ENCODE data around the gene ZNF48. TPM values are rescaled to one million over a fixed set of nuclear protein-coding genes. Genes with fewer than 3 reads are reported as not detected.

Gene ZNF48
- total and polyA plus RNA-seq, 9 donors: 2.7 to 9.8 (median 6.6) TPM

DNA sequence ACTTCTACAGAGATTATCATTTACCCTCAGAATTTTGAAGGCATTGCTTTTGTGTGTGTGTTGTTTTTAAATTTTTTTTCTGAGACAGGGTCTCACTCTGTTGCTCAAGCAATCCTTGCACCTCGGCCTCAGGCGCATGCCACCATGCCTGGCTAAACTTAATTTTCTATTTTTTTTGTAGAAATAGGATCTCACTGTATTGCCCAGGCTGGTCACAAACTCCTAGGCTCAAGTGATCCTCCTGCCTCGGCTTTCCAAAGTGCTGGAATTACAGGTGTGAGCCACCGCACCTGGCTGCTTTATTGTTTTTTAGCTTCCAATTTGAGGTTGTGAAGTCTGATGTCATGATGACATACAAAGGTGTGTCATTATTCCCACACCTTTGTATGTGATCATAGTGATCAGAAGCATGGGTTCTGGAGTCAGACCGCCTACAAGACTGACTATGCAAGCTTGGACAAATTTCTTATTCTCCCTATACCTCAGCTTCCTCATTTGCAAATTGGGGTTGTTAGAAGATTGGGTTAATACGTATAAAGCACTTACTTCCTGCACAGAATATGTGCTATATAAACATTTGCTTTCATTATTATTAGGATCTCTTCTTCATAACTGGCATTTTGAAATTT is 44.6 kb downstream of the ZNF48 start:
- Histone ChIP-seq H3K4me1 (ENCODE audit: insufficient read depth) (peaks cover 3% of the 10 kb centered on the region), H3K27ac (no peak overlapping the region), H3K36me3 (no peaks in the 10 kb centered on the region), H3K4me3 (no peak overlapping the region), H3K27me3 (no peaks in the 10 kb centered on the region), H3K9me3 (no peaks in the 10 kb centered on the region)
- 79 to 86% (median 83%) methylated on average over 6 of the region's 6 CpGs for WGBS, 3 donors
- DNase-seq: no peak
- intact Hi-C loops (cut with DNase I): loop anchor here in 2 of 4 donors (5.0 to 10.0 kb wide), 2 partner anchors 82 to 85 kb away; partner anchors contain the start of gene ZNF768 (in 1 of the 2)
- no peak for TF ChIP-seq POLR2A (IDR thresholded peaks at IDR 0.05)

DNA sequence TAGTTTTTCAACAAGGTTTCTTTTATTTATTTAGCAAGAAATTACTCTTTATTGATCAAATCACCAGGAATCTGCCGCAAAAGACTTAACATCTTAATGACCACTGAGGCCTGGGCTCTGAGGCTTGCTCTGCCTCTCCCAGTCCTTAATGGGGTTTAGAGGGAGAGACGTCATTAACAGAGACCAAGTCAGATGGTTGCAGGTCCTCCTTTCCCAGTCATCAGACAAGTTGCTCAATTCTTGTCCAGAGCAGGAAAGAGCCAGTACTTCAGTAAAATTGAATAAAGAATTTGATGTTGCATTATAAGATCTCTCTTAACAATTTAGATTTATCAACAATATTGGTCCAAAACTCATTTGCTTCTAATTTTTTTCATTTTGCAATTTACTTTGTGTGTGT is 48.4 kb downstream of the ZNF48 start:
- WGBS, 3 donors: 89 to 99% (median 95%) methylated on average over 2 of the region's 2 CpGs
- no peaks in the 10 kb centered on the region for H3K9me3 ChIP-seq
- intact Hi-C loops (cut with DNase I): no loop called here

DNA sequence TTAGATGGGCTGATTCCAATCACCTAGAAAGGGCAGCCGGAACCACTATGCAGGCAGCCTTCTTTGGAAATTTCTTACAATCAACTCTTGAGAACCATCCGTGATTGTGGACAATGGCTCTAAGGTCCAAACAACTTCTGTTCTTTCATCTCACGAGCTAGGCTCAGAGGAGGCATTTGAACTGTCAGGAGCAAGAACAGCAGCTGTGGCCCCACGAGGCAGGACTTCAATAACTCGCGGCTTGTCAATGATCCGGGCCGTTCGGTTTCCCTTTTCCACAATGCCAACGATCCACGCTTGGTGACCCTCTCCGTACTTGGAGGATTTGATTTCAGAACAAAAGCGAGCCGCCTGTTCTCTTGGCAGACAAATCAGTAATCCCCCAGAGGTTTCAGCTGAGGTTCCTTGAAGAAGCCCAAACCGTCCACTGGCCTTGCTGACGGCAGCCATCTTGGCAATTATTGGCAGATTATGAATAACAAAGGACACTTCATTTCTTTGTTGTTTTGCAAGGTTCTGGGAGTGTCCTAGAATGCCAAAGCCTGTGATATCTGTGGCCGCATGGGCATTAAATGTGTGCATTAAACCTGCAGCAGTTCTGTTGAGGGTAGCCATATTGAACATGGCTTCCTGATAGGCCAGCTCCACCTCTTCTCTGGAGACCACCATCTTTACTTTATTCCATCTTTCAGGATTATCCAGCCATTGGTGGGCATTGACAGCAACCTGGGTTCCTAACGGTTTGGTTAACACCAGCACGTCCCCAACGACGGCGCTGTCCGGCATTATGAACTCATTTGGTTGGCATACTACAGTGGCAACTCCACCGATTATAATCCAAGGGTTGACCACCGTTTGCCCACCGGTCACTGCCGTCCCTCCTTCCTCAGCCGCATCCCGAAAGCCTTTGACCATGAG is 49.3 kb downstream of the ZNF48 start:
- DNase-seq: no peak
- no peaks in the 10 kb centered on the region for H3K27me3 ChIP-seq
- 92 to 94% (median 93%) methylated on average over 29 of the region's 29 CpGs for WGBS, 3 donors
- no peak overlapping the region for H3K27ac ChIP-seq
- H3K9me3 ChIP-seq: no peaks in the 10 kb centered on the region
- TF ChIP-seq POLR2A (IDR thresholded peaks at IDR 0.05) (no peak), EP300 (IDR thresholded peaks at IDR 0.05) (no peak)
- TF ChIP-seq, protein P1, sequence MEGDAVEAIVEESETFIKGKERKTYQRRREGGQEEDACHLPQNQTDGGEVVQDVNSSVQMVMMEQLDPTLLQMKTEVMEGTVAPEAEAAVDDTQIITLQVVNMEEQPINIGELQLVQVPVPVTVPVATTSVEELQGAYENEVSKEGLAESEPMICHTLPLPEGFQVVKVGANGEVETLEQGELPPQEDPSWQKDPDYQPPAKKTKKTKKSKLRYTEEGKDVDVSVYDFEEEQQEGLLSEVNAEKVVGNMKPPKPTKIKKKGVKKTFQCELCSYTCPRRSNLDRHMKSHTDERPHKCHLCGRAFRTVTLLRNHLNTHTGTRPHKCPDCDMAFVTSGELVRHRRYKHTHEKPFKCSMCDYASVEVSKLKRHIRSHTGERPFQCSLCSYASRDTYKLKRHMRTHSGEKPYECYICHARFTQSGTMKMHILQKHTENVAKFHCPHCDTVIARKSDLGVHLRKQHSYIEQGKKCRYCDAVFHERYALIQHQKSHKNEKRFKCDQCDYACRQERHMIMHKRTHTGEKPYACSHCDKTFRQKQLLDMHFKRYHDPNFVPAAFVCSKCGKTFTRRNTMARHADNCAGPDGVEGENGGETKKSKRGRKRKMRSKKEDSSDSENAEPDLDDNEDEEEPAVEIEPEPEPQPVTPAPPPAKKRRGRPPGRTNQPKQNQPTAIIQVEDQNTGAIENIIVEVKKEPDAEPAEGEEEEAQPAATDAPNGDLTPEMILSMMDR (IDR thresholded peaks at IDR 0.05): no peak
- no peaks in the 10 kb centered on the region for H3K36me3 ChIP-seq
- H3K4me3 ChIP-seq: peak overlapping the region; percentile 84
- intact Hi-C loops (cut with DNase I): no loop called here
- peaks cover 5% of the 10 kb centered on the region for H3K4me1 ChIP-seq (ENCODE audit: insufficient read depth)

More for the DNA sequence above, 48.4 kb downstream of the ZNF48 start:
- Histone ChIP-seq H3K27ac (no peak overlapping the region), H3K4me1 (ENCODE audit: insufficient read depth) (peaks cover 5% of the 10 kb centered on the region), H3K4me3 (no peak overlapping the region), H3K27me3 (no peaks in the 10 kb centered on the region), H3K36me3 (no peaks in the 10 kb centered on the region)
- TF ChIP-seq POLR2A (IDR thresholded peaks at IDR 0.05): no peak
- TF ChIP-seq EP300 (IDR thresholded peaks at IDR 0.05): no peak
- TF ChIP-seq, protein P1 (IDR thresholded peaks at IDR 0.05): no peak
- DNase-seq: no peak

DNA sequence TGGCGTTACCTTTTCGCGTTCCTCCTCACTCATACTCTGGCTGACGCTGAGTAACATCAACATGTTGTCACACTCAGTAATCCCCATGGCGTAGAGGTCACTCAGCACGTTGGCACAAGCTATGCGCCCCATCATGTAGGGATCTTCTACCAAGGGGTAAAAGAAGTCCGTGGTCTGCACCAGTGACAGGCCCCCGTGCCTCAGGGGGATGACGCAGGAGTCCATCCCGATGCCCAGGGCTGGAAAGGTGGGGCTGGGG is 49.9 kb downstream of the ZNF48 start:
- H3K4me1 ChIP-seq (ENCODE audit: insufficient read depth): peaks cover 5% of the 10 kb centered on the region
- no peaks in the 10 kb centered on the region for H3K9me3 ChIP-seq
- H3K27me3 ChIP-seq: no peaks in the 10 kb centered on the region
- intact Hi-C loops (cut with DNase I): no loop called here
- H3K4me3 ChIP-seq: peak overlapping the region; percentile 84
- H3K27ac ChIP-seq: peak overlapping the region; percentile 35 to 83
- TF ChIP-seq EP300 (IDR thresholded peaks at IDR 0.05): no peak
- no peak for TF ChIP-seq POLR2A (IDR thresholded peaks at IDR 0.05)
- TF ChIP-seq, protein P1 (IDR thresholded peaks at IDR 0.05): no peak
- DNase-seq: no peak
- no peaks in the 10 kb centered on the region for H3K36me3 ChIP-seq
- WGBS, 3 donors: 28 to 35% (median 34%) methylated on average over 11 of the region's 11 CpGs

Measured in ovary (tissue), 9 donors.